ENCODE data around the gene DMRT2.

The DMRT2 gene

DNA sequence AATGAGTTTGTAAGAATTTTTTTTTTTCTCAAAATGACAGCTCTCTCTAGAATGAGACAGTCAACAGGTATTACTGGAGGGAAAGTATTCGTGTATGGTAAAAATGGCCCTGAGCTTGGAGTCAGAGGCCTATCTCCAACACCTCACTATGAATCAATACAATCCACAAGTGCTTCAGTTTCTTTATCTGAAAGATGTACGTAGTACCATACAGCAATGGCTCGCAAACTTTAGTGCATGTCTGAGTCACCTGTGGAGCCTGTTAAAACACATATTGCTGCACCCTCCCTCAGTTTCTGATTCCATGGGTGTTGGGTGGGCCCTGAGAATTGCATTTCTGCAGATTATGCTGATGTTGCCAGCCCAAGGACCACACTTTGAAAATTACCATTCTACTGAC lies 44.6 kb downstream of the DMRT2 start:
- no peak for DNase-seq (ENCODE audit: low read depth, low spot score)

- DNase-seq (ENCODE audit: low read depth, low spot score), result no peak
These were observed 46.2 kb downstream of the DMRT2 start for GRCh38 chr9:1096155-1096964.

DNA sequence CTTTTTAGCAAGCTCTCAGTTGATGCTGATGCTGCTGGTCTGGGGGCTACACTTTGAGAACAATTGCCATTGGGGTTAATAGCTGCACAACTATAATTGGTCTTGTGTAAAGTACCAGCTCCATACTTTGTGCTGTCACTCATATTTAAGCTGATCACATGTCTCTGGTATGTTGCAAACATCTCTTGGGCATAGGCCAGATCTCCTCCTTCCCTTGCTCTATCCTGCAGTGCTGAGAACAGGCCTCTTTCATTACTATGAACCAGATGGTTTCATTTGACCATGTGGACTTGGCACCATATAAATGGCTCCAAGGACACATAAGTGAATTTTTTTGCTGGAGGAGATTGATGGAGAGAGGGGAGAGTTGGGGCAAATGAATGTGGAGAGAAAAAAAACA lies 48.4 kb downstream of the DMRT2 start:
- DNase-seq (ENCODE audit: low read depth, low spot score), result no peak

GRCh38 chr9:1100201-1100600 lies 50.0 kb downstream of the DMRT2 start:
- no peak for DNase-seq (ENCODE audit: low read depth, low spot score)

DNA sequence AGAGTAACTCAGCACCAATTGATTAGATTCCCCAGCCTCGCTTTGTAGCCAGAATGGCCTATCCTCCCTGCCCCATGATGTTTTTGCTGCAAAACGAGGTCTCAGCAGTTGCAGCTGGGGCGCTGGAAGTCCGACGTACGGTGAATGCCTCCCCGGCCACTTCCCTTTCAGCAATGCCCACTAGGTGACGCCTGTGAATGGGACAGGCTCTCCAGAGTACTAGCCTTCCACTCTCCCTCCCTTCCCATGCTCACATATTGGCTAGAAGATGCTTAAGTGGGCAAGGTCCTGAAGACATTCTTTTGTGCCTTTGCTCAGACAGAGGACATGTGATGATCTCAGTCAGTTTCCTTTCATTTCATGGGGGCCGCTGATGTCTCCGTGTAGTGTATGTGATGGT lies 50.8 kb downstream of the DMRT2 start:
- peak; percentile 21 for DNase-seq (ENCODE audit: low read depth, low spot score)

DNA sequence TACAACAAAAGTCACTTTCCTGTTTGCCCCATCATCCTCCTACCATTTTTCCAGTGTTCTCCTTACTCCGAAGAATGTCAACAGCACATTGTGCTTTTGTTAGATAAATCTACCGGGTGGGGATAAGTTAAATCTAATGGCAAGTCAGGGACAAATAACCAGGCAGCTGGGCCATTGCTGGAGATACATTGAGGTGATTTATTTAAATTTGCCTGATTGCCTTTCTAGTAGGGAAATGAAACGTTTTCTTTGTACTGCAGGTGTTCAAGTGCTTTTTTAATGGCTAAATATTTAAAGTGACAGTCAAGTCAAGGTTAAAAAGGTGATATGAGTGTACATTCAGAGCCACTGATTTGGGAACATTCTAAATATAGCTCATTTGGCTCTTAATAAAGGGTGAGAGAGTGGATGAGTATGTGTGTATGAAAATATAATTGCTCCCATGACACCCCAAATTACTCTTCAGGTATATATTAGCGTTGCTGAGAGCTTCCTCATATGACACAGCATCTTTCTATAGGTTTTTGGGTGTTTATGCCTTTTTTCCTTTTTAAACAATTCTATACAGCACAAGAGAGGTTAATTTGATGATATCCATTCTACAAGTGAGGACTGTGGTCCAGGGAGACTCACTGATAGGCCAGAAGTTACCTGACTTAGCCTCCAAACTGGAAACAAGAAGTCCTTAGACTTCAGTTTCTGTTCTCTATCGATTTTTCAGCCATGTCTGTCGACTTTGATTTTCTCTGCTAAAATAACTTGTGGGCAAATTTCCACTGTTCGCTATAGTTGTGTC lies 51.9 kb downstream of the DMRT2 start:
- DNase-seq (ENCODE audit: low read depth, low spot score), result no peak

DNA sequence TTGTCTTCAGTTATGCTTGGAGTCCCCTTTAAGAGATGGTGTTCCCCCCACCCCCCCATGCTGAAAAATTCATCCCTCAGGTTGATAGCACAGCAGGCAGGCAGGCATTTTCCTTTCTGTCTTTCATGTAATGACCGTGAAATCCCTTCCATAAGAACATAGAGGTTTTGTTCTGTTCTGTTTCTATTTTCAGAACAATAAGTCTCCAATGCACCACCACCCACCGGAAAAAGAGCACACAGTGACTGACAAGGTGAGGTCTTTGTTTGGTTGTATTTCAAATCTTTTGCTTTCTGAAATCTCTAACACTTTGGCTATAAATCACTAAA lies 52.4 kb downstream of the DMRT2 start:
- DNase-seq (ENCODE audit: low read depth, low spot score), result no peak
